Measurements from ENCODE around the gene RANBP6. TPM values are rescaled to one million over a fixed set of nuclear protein-coding genes. Genes with fewer than 3 reads are reported as not detected.
"Not testable (repeated sequence)": the region's sequence is repeated elsewhere in the genome, so short reads cannot be mapped to it uniquely, and the experiment has no call there.

The RANBP6 gene
- 10.3 TPM for polyA plus RNA-seq (2013, experiment 1 of 2)
- 10.8 TPM for polyA plus RNA-seq (2013, experiment 2 of 2)

GRCh38 chr9:6015278-6016157, at the start of gene RANBP6:
TSS of gene RANBP6 (minus strand) at chr9:6015624. CDS start at chr9:6015607, 17 bp downstream.
- H3K27ac ChIP-seq (ENCODE audit: low read length, poor library complexity, severe bottlenecking), result peak within 1 kb of the TSS; percentile 81
- peak within 1 kb of the TSS; percentile 8 for H4K91ac ChIP-seq (ENCODE audit: low read length)
- H3K36me3 ChIP-seq (ENCODE audit: control insufficient read depth in 1 of 2, insufficient read depth in 2 of 2, low read depth in 1 of 2, low read length in 2 of 2), result peaks cover 0 to 30% of the 10 kb centered on the region in 2 experiments
- no peak within 1 kb of the TSS for H3K14ac ChIP-seq (ENCODE audit: low read length in 2 of 2)
- 22% methylated on average over 38 of the region's 43 CpGs for WGBS
- H4K8ac ChIP-seq (ENCODE audit: low read length), result peak within 1 kb of the TSS; percentile 95
- H3K9me3 ChIP-seq (ENCODE audit: control insufficient read depth, low read length), result no peaks in the 10 kb centered on the region
- peaks cover 2% of the 10 kb centered on the region for H3K4me1 ChIP-seq (ENCODE audit: control insufficient read depth, insufficient read depth, low read depth, low read length)
- H3K79me1 ChIP-seq (replicated peaks; ENCODE audit: low read length, poor library complexity, severe bottlenecking), result peaks cover 7% of the 10 kb centered on the region
- H2AFZ ChIP-seq (ENCODE audit: low read depth, low read length), result peak within 1 kb of the TSS; percentile 85
- peak within 1 kb of the TSS; percentile 94 for H3K9ac ChIP-seq (ENCODE audit: low read length)
- no peak within 1 kb of the TSS for H3K23ac ChIP-seq (ENCODE audit: low read length in 2 of 2)
- H2BK5ac ChIP-seq (ENCODE audit: low read depth, low read length, poor library complexity, severe bottlenecking), result no peak within 1 kb of the TSS
- DNase-seq, result peak; percentile 86
- no peak within 1 kb of the TSS for H2AK5ac ChIP-seq (ENCODE audit: low read length, severe bottlenecking)
- H2BK15ac ChIP-seq (ENCODE audit: low read depth, poor library complexity, severe bottlenecking), result no peak within 1 kb of the TSS
- H2BK12ac ChIP-seq (ENCODE audit: low read length in 2 of 2), result no peak within 1 kb of the TSS
- H3K4ac ChIP-seq (ENCODE audit: low read depth in 1 of 2, low read length in 2 of 2), result peak within 1 kb of the TSS; percentile 7 to 43
- H3K18ac ChIP-seq (ENCODE audit: low read depth in 1 of 2, low read length in 2 of 2), result peak within 1 kb of the TSS; percentile 54 to 72
- H3K4me2 ChIP-seq (ENCODE audit: low read length, poor library complexity, severe bottlenecking), result peak within 1 kb of the TSS; percentile 60
- no peak within 1 kb of the TSS for H2BK120ac ChIP-seq (ENCODE audit: low read depth, low read length)
- no peaks in the 10 kb centered on the region for H3K27me3 ChIP-seq (ENCODE audit: control insufficient read depth in 1 of 2, insufficient read depth in 1 of 2, low read length in 2 of 2)
- peak within 1 kb of the TSS; percentile 57 to 94 for H3K4me3 ChIP-seq (ENCODE audit: insufficient read depth in 1 of 2, low read depth in 1 of 2, low read length in 2 of 2)

GRCh38 chr9:6063146-6063545, 47.7 kb upstream of the RANBP6 start:
- DNase-seq; H4K91ac ChIP-seq (ENCODE audit: low read length); H3K27me3 ChIP-seq (ENCODE audit: control insufficient read depth in 1 of 2, insufficient read depth in 1 of 2, low read length in 2 of 2); H2BK12ac ChIP-seq (ENCODE audit: low read length in 2 of 2); H3K79me1 ChIP-seq (replicated peaks; ENCODE audit: low read length, poor library complexity, severe bottlenecking); H3K18ac ChIP-seq (ENCODE audit: low read depth in 1 of 2, low read length in 2 of 2); H3K9ac ChIP-seq (ENCODE audit: low read length); H4K8ac ChIP-seq (ENCODE audit: low read length); H3K36me3 ChIP-seq (ENCODE audit: control insufficient read depth in 1 of 2, insufficient read depth in 2 of 2, low read depth in 1 of 2, low read length in 2 of 2); H3K4me1 ChIP-seq (ENCODE audit: control insufficient read depth, insufficient read depth, low read depth, low read length); H3K4ac ChIP-seq (ENCODE audit: low read depth in 1 of 2, low read length in 2 of 2); H2BK5ac ChIP-seq (ENCODE audit: low read depth, low read length, poor library complexity, severe bottlenecking); H2AFZ ChIP-seq (ENCODE audit: low read depth, low read length); H3K4me2 ChIP-seq (ENCODE audit: low read length, poor library complexity, severe bottlenecking); H3K4me3 ChIP-seq (ENCODE audit: insufficient read depth in 1 of 2, low read depth in 1 of 2, low read length in 2 of 2); H3K27ac ChIP-seq (ENCODE audit: low read length, poor library complexity, severe bottlenecking); H3K14ac ChIP-seq (ENCODE audit: low read length in 2 of 2); H2BK15ac ChIP-seq (ENCODE audit: low read depth, poor library complexity, severe bottlenecking); H2BK120ac ChIP-seq (ENCODE audit: low read depth, low read length); H3K23ac ChIP-seq (ENCODE audit: low read length in 2 of 2); H3K9me3 ChIP-seq (ENCODE audit: control insufficient read depth, low read length); H2AK5ac ChIP-seq (ENCODE audit: low read length, severe bottlenecking): not testable (repeated sequence)
- 89% methylated on average over 7 of the region's 7 CpGs for WGBS

- Histone ChIP-seq H3K23ac (ENCODE audit: low read length in 2 of 2) (no peak overlapping the region), H4K8ac (ENCODE audit: low read length) (no peak overlapping the region), H2BK120ac (ENCODE audit: low read depth, low read length) (no peak overlapping the region), H3K14ac (ENCODE audit: low read length in 2 of 2) (no peak overlapping the region), H3K36me3 (ENCODE audit: control insufficient read depth in 1 of 2, insufficient read depth in 2 of 2, low read depth in 1 of 2, low read length in 2 of 2) (no peaks in the 10 kb centered on the region), H3K9ac (ENCODE audit: low read length) (no peak overlapping the region), H2AK5ac (ENCODE audit: low read length, severe bottlenecking) (no peak overlapping the region), H2AFZ (ENCODE audit: low read depth, low read length) (no peak overlapping the region), H3K4me1 (ENCODE audit: control insufficient read depth, insufficient read depth, low read depth, low read length) (no peaks in the 10 kb centered on the region), H3K79me1 (replicated peaks; ENCODE audit: low read length, poor library complexity, severe bottlenecking) (no peaks in the 10 kb centered on the region), H3K4me2 (ENCODE audit: low read length, poor library complexity, severe bottlenecking) (no peak overlapping the region), H4K91ac (ENCODE audit: low read length) (no peak overlapping the region), H2BK12ac (ENCODE audit: low read length in 2 of 2) (no peak overlapping the region), H3K18ac (ENCODE audit: low read depth in 1 of 2, low read length in 2 of 2) (no peak overlapping the region), H3K27ac (ENCODE audit: low read length, poor library complexity, severe bottlenecking) (no peak overlapping the region), H3K4me3 (ENCODE audit: insufficient read depth in 1 of 2, low read depth in 1 of 2, low read length in 2 of 2) (no peak overlapping the region), H3K4ac (ENCODE audit: low read depth in 1 of 2, low read length in 2 of 2) (no peak overlapping the region), H3K9me3 (ENCODE audit: control insufficient read depth, low read length) (no peaks in the 10 kb centered on the region), H2BK5ac (ENCODE audit: low read depth, low read length, poor library complexity, severe bottlenecking) (no peak overlapping the region), H3K27me3 (ENCODE audit: control insufficient read depth in 1 of 2, insufficient read depth in 1 of 2, low read length in 2 of 2) (no peaks in the 10 kb centered on the region), H2BK15ac (ENCODE audit: low read depth, poor library complexity, severe bottlenecking) (no peak overlapping the region)
- no peak for DNase-seq
- WGBS, result no CpG with 5 or more reads among the region's 3 CpGs
Observed at GRCh38 chr9:6055666-6056065, 40.2 kb upstream of the RANBP6 start.

- no peak overlapping the region for H2BK15ac ChIP-seq (ENCODE audit: low read depth, poor library complexity, severe bottlenecking)
- H3K4ac ChIP-seq (ENCODE audit: low read depth in 1 of 2, low read length in 2 of 2), result no peak overlapping the region
- 40% methylated on average over 1 of the region's 2 CpGs for WGBS
- H2BK120ac ChIP-seq (ENCODE audit: low read depth, low read length), result no peak overlapping the region
- peak overlapping the region; percentile 24 for H3K9ac ChIP-seq (ENCODE audit: low read length)
- no peak overlapping the region for H2BK12ac ChIP-seq (ENCODE audit: low read length in 2 of 2)
- no peak overlapping the region for H3K23ac ChIP-seq (ENCODE audit: low read length in 2 of 2)
- H4K91ac ChIP-seq (ENCODE audit: low read length), result no peak overlapping the region
- H3K27ac ChIP-seq (ENCODE audit: low read length, poor library complexity, severe bottlenecking), result no peak overlapping the region
- H2AFZ ChIP-seq (ENCODE audit: low read depth, low read length), result no peak overlapping the region
- no peaks in the 10 kb centered on the region for H3K27me3 ChIP-seq (ENCODE audit: control insufficient read depth in 1 of 2, insufficient read depth in 1 of 2, low read length in 2 of 2)
- H2BK5ac ChIP-seq (ENCODE audit: low read depth, low read length, poor library complexity, severe bottlenecking), result no peak overlapping the region
- H3K9me3 ChIP-seq (ENCODE audit: control insufficient read depth, low read length), result no peaks in the 10 kb centered on the region
- no peak overlapping the region for H3K4me3 ChIP-seq (ENCODE audit: insufficient read depth in 1 of 2, low read depth in 1 of 2, low read length in 2 of 2)
- no peaks in the 10 kb centered on the region for H3K79me1 ChIP-seq (replicated peaks; ENCODE audit: low read length, poor library complexity, severe bottlenecking)
- H3K4me1 ChIP-seq (ENCODE audit: control insufficient read depth, insufficient read depth, low read depth, low read length), result no peaks in the 10 kb centered on the region
- no peak overlapping the region for H3K14ac ChIP-seq (ENCODE audit: low read length in 2 of 2)
- no peak overlapping the region for H3K4me2 ChIP-seq (ENCODE audit: low read length, poor library complexity, severe bottlenecking)
- peak; percentile 89 for DNase-seq
- H2AK5ac ChIP-seq (ENCODE audit: low read length, severe bottlenecking), result no peak overlapping the region
- H3K18ac ChIP-seq (ENCODE audit: low read depth in 1 of 2, low read length in 2 of 2), result no peak overlapping the region
- no peaks in the 10 kb centered on the region for H3K36me3 ChIP-seq (ENCODE audit: control insufficient read depth in 1 of 2, insufficient read depth in 2 of 2, low read depth in 1 of 2, low read length in 2 of 2)
- no peak overlapping the region for H4K8ac ChIP-seq (ENCODE audit: low read length)
Observed at GRCh38 chr9:6055216-6055615, 39.8 kb upstream of the RANBP6 start.
